ENCODE measurements around the gene PTCD2.

DNA sequence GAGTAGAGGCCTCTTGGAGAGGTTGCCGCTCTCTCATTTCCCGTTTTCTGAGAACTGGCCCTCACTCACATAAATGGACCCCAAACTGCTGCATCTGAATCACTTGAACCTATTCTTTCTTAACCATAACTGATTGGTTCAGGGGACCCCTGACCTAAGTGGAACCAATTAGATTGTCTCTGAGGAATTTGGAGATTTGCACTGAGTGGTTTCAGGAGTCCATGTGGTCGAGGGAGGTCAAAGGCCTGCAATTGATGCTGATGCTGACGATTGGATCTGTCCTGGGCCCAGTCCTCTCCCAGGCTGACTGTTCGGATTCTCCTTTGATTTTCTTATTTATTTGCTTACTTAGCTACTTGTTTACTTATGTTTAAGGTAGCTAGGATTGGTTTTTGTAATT lies 88.0 kb downstream of the PTCD2 start:
- TF ChIP-seq CTCF (IDR thresholded peaks at IDR 0.05) (no peak), POLR2A (IDR thresholded peaks at IDR 0.05) (no peak)
